Measurements from ENCODE around the gene UBE3A.

The UBE3A gene

DNA sequence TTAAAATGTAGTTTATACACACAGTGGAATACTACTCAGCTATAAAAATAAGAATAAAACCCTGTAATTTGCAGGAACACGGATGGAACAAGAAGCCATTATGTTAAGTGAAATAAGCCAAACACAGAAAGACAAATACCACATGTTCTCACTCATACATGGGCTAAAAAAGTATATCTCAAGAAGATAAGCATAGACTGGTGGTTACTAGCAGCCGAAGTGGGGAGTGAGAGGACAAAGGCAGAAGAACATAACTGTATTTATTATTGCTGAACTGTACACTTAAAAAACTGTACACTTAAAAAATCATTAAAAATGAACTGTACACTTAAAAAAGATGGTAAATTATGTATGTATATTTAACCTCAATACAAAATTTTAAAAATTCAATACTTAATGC, 11.0 kb downstream of the UBE3A start:
- H3K4me2 ChIP-seq (ENCODE audit: low read length, poor library complexity, severe bottlenecking) = no peak overlapping the region
- no peak for DNase-seq
- peaks cover 1% of the 10 kb centered on the region for H3K4me1 ChIP-seq (ENCODE audit: control insufficient read depth, insufficient read depth, low read depth, low read length)
- no peak overlapping the region for H3K23ac ChIP-seq (ENCODE audit: low read length in 2 of 2)
- H2AFZ ChIP-seq (ENCODE audit: low read depth, low read length) = no peak overlapping the region
- H2BK120ac ChIP-seq (ENCODE audit: low read depth, low read length) = no peak overlapping the region
- H3K36me3 ChIP-seq (ENCODE audit: control insufficient read depth in 1 of 2, insufficient read depth in 2 of 2, low read depth in 1 of 2, low read length in 2 of 2) = peaks cover 0 to 3% of the 10 kb centered on the region in 2 experiments
- H2BK5ac ChIP-seq (ENCODE audit: low read depth, low read length, poor library complexity, severe bottlenecking) = no peak overlapping the region
- no peak overlapping the region for H2AK5ac ChIP-seq (ENCODE audit: low read length, severe bottlenecking)
- H3K4ac ChIP-seq (ENCODE audit: low read depth in 1 of 2, low read length in 2 of 2) = no peak overlapping the region
- H2BK12ac ChIP-seq (ENCODE audit: low read length in 2 of 2) = no peak overlapping the region
- H2BK15ac ChIP-seq (ENCODE audit: low read depth, poor library complexity, severe bottlenecking) = no peak overlapping the region
- H3K4me3 ChIP-seq (ENCODE audit: insufficient read depth in 1 of 2, low read depth in 1 of 2, low read length in 2 of 2) = no peak overlapping the region
- no peaks in the 10 kb centered on the region for H3K79me1 ChIP-seq (replicated peaks; ENCODE audit: low read length, poor library complexity, severe bottlenecking)
- WGBS = no CpG with 5 or more reads among the region's 2 CpGs
- no peak overlapping the region for H3K27ac ChIP-seq (ENCODE audit: low read length, poor library complexity, severe bottlenecking)
- no peak overlapping the region for H4K91ac ChIP-seq (ENCODE audit: low read length)
- H3K9ac ChIP-seq (ENCODE audit: low read length) = no peak overlapping the region
- H3K27me3 ChIP-seq (ENCODE audit: control insufficient read depth in 1 of 2, insufficient read depth in 1 of 2, low read length in 2 of 2) = no peaks in the 10 kb centered on the region
- no peaks in the 10 kb centered on the region for H3K9me3 ChIP-seq (ENCODE audit: control insufficient read depth, low read length)
- H3K18ac ChIP-seq (ENCODE audit: low read depth in 1 of 2, low read length in 2 of 2) = no peak overlapping the region
- no peak overlapping the region for H4K8ac ChIP-seq (ENCODE audit: low read length)
- no peak overlapping the region for H3K14ac ChIP-seq (ENCODE audit: low read length in 2 of 2)

GRCh38 chr15:25426896-25427610, 11.8 kb downstream of the UBE3A start:
- DNase-seq = peak; percentile 15
- no peak overlapping the region for H2BK15ac ChIP-seq (ENCODE audit: low read depth, poor library complexity, severe bottlenecking)
- H3K79me1 ChIP-seq (replicated peaks; ENCODE audit: low read length, poor library complexity, severe bottlenecking) = no peaks in the 10 kb centered on the region
- H2AFZ ChIP-seq (ENCODE audit: low read depth, low read length) = no peak overlapping the region
- no peaks in the 10 kb centered on the region for H3K9me3 ChIP-seq (ENCODE audit: control insufficient read depth, low read length)
- no peak overlapping the region for H3K18ac ChIP-seq (ENCODE audit: low read depth in 1 of 2, low read length in 2 of 2)
- H3K4me3 ChIP-seq (ENCODE audit: insufficient read depth in 1 of 2, low read depth in 1 of 2, low read length in 2 of 2) = no peak overlapping the region
- no peak overlapping the region for H3K4ac ChIP-seq (ENCODE audit: low read depth in 1 of 2, low read length in 2 of 2)
- no peak overlapping the region for H2AK5ac ChIP-seq (ENCODE audit: low read length, severe bottlenecking)
- peaks cover 0 to 3% of the 10 kb centered on the region in 2 experiments for H3K36me3 ChIP-seq (ENCODE audit: control insufficient read depth in 1 of 2, insufficient read depth in 2 of 2, low read depth in 1 of 2, low read length in 2 of 2)
- H3K9ac ChIP-seq (ENCODE audit: low read length) = no peak overlapping the region
- WGBS = no CpG with 5 or more reads among the region's 3 CpGs
- no peak overlapping the region for H3K23ac ChIP-seq (ENCODE audit: low read length in 2 of 2)
- no peak overlapping the region for H2BK120ac ChIP-seq (ENCODE audit: low read depth, low read length)
- H3K4me2 ChIP-seq (ENCODE audit: low read length, poor library complexity, severe bottlenecking) = no peak overlapping the region
- no peaks in the 10 kb centered on the region for H3K27me3 ChIP-seq (ENCODE audit: control insufficient read depth in 1 of 2, insufficient read depth in 1 of 2, low read length in 2 of 2)
- peaks cover 1% of the 10 kb centered on the region for H3K4me1 ChIP-seq (ENCODE audit: control insufficient read depth, insufficient read depth, low read depth, low read length)
- no peak overlapping the region for H4K91ac ChIP-seq (ENCODE audit: low read length)
- no peak overlapping the region for H3K14ac ChIP-seq (ENCODE audit: low read length in 2 of 2)
- H4K8ac ChIP-seq (ENCODE audit: low read length) = no peak overlapping the region
- H2BK12ac ChIP-seq (ENCODE audit: low read length in 2 of 2) = no peak overlapping the region
- H3K27ac ChIP-seq (ENCODE audit: low read length, poor library complexity, severe bottlenecking) = no peak overlapping the region
- H2BK5ac ChIP-seq (ENCODE audit: low read depth, low read length, poor library complexity, severe bottlenecking) = no peak overlapping the region

GRCh38 chr15:25424073-25424472, 14.8 kb downstream of the UBE3A start:
- no peak overlapping the region for H3K27ac ChIP-seq (ENCODE audit: low read length, poor library complexity, severe bottlenecking)
- no peak overlapping the region for H2BK12ac ChIP-seq (ENCODE audit: low read length in 2 of 2)
- H3K79me1 ChIP-seq (replicated peaks; ENCODE audit: low read length, poor library complexity, severe bottlenecking) = peaks cover 3% of the 10 kb centered on the region
- DNase-seq = no peak
- H3K4me1 ChIP-seq (ENCODE audit: control insufficient read depth, insufficient read depth, low read depth, low read length) = no peaks in the 10 kb centered on the region
- H3K36me3 ChIP-seq (ENCODE audit: control insufficient read depth in 1 of 2, insufficient read depth in 2 of 2, low read depth in 1 of 2, low read length in 2 of 2) = peaks cover 4 to 18% of the 10 kb centered on the region in 2 experiments
- H3K4me2 ChIP-seq (ENCODE audit: low read length, poor library complexity, severe bottlenecking) = no peak overlapping the region
- H4K8ac ChIP-seq (ENCODE audit: low read length) = no peak overlapping the region
- no peak overlapping the region for H2BK120ac ChIP-seq (ENCODE audit: low read depth, low read length)
- H3K9ac ChIP-seq (ENCODE audit: low read length) = no peak overlapping the region
- H2AK5ac ChIP-seq (ENCODE audit: low read length, severe bottlenecking) = no peak overlapping the region
- no peak overlapping the region for H3K4ac ChIP-seq (ENCODE audit: low read depth in 1 of 2, low read length in 2 of 2)
- H2BK5ac ChIP-seq (ENCODE audit: low read depth, low read length, poor library complexity, severe bottlenecking) = no peak overlapping the region
- 97% methylated on average over 1 of the region's 1 CpG for WGBS
- no peak overlapping the region for H3K23ac ChIP-seq (ENCODE audit: low read length in 2 of 2)
- no peak overlapping the region for H2BK15ac ChIP-seq (ENCODE audit: low read depth, poor library complexity, severe bottlenecking)
- peaks cover 6% of the 10 kb centered on the region for H3K9me3 ChIP-seq (ENCODE audit: control insufficient read depth, low read length)
- H3K27me3 ChIP-seq (ENCODE audit: control insufficient read depth in 1 of 2, insufficient read depth in 1 of 2, low read length in 2 of 2) = no peaks in the 10 kb centered on the region
- H4K91ac ChIP-seq (ENCODE audit: low read length) = no peak overlapping the region
- no peak overlapping the region for H3K14ac ChIP-seq (ENCODE audit: low read length in 2 of 2)
- no peak overlapping the region for H3K18ac ChIP-seq (ENCODE audit: low read depth in 1 of 2, low read length in 2 of 2)
- H3K4me3 ChIP-seq (ENCODE audit: insufficient read depth in 1 of 2, low read depth in 1 of 2, low read length in 2 of 2) = no peak overlapping the region
- H2AFZ ChIP-seq (ENCODE audit: low read depth, low read length) = no peak overlapping the region

DNA sequence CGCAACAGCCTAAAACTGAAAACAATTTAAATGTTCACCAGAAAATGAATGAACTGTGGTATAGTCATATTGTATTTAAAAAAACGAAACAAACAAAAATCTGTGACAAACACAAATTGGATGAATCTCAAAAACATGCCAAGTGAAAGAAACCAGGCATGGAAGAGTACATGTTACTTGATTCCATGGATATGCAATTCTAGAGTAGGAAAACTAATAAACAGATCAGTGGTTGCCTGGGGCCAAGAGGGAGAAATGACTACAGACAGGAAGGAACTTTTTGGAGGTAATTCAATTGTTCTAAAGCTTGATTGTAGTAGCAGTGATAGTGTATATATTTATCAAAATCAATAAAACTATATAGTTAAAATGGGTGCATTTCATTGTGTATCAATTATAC, 16.8 kb downstream of the UBE3A start:
- 100% methylated on average over 1 of the region's 2 CpGs for WGBS
- Histone ChIP-seq H3K9me3 (ENCODE audit: control insufficient read depth, low read length) (peaks cover 11% of the 10 kb centered on the region), H4K8ac (ENCODE audit: low read length) (no peak overlapping the region), H3K9ac (ENCODE audit: low read length) (no peak overlapping the region), H3K14ac (ENCODE audit: low read length in 2 of 2) (no peak overlapping the region), H2BK15ac (ENCODE audit: low read depth, poor library complexity, severe bottlenecking) (no peak overlapping the region), H4K91ac (ENCODE audit: low read length) (no peak overlapping the region), H2BK5ac (ENCODE audit: low read depth, low read length, poor library complexity, severe bottlenecking) (no peak overlapping the region), H3K4me1 (ENCODE audit: control insufficient read depth, insufficient read depth, low read depth, low read length) (no peaks in the 10 kb centered on the region), H3K27ac (ENCODE audit: low read length, poor library complexity, severe bottlenecking) (no peak overlapping the region), H3K36me3 (ENCODE audit: control insufficient read depth in 1 of 2, insufficient read depth in 2 of 2, low read depth in 1 of 2, low read length in 2 of 2) (peaks cover 4 to 23% of the 10 kb centered on the region in 2 experiments), H2BK120ac (ENCODE audit: low read depth, low read length) (no peak overlapping the region), H2BK12ac (ENCODE audit: low read length in 2 of 2) (no peak overlapping the region), H3K23ac (ENCODE audit: low read length in 2 of 2) (no peak overlapping the region), H2AK5ac (ENCODE audit: low read length, severe bottlenecking) (no peak overlapping the region), H3K4me3 (ENCODE audit: insufficient read depth in 1 of 2, low read depth in 1 of 2, low read length in 2 of 2) (no peak overlapping the region), H3K79me1 (replicated peaks; ENCODE audit: low read length, poor library complexity, severe bottlenecking) (peaks cover 3% of the 10 kb centered on the region), H3K4ac (ENCODE audit: low read depth in 1 of 2, low read length in 2 of 2) (no peak overlapping the region), H3K4me2 (ENCODE audit: low read length, poor library complexity, severe bottlenecking) (no peak overlapping the region), H3K27me3 (ENCODE audit: control insufficient read depth in 1 of 2, insufficient read depth in 1 of 2, low read length in 2 of 2) (no peaks in the 10 kb centered on the region), H3K18ac (ENCODE audit: low read depth in 1 of 2, low read length in 2 of 2) (no peak overlapping the region), H2AFZ (ENCODE audit: low read depth, low read length) (no peak overlapping the region)
- peak; percentile 27 for DNase-seq

Measured in mesenchymal stem cell (in vitro differentiated cells and primary cell).